ENCODE measurements around the gene DIP2B.

DNA sequence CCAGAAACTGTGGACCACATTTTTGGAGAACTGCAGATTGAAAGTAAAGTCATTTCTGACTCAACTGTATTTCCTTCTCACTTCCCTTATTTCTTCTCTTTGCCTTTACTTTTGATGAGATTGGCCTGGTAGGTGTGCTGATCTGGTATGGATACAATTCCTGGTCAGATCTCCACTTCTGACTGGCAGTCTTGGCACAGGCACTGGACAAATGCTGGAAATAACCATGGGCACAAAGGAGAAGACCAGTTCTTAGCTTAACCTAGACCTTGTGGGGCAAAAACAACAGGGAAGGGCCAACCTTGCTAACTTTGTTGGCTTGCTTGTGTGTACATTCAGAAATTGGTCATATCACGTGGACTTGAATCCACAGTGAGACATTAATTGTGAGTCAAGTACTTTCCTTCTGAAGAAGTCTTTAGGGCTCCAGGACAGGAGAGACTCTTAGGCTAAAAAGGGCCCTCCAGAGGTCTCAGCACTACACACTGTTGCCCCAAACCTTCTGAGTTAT lies 75.0 kb downstream of the DIP2B start:
- no peak for TF ChIP-seq EZH2 (IDR thresholded peaks at IDR 0.05; ENCODE audit: low read depth)
- TF ChIP-seq, protein P1, sequence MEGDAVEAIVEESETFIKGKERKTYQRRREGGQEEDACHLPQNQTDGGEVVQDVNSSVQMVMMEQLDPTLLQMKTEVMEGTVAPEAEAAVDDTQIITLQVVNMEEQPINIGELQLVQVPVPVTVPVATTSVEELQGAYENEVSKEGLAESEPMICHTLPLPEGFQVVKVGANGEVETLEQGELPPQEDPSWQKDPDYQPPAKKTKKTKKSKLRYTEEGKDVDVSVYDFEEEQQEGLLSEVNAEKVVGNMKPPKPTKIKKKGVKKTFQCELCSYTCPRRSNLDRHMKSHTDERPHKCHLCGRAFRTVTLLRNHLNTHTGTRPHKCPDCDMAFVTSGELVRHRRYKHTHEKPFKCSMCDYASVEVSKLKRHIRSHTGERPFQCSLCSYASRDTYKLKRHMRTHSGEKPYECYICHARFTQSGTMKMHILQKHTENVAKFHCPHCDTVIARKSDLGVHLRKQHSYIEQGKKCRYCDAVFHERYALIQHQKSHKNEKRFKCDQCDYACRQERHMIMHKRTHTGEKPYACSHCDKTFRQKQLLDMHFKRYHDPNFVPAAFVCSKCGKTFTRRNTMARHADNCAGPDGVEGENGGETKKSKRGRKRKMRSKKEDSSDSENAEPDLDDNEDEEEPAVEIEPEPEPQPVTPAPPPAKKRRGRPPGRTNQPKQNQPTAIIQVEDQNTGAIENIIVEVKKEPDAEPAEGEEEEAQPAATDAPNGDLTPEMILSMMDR (conservative IDR thresholded peaks at IDR 0.05) = no peak

Measured in PC-9 (cell line).